BLaER1 treated with 17β-estradiol and CSF1 and Interleukin-3, amounts not matched to agents 10 nM and 100 nM (cell line): ENCODE measurements around the gene DIPK1A.

Experiments
- H3K27ac ChIP-seq, 11 experiments: shearing (Covaris generic); formaldehyde crosslinking; 2 replicates each; pipeline ENCODE4 v1.8.1; 2022
- H3K27me3 ChIP-seq, 11 experiments: shearing (Covaris generic); formaldehyde crosslinking; 2 replicates each; pipeline ENCODE4 v1.8.1; 2022
- H3K36me3 ChIP-seq, 11 experiments: shearing (Covaris generic); formaldehyde crosslinking; 2 replicates each; pipeline ENCODE4 v1.8.1; 2022
- H3K4me1 ChIP-seq, 10 experiments: shearing (Covaris generic); formaldehyde crosslinking; 2 replicates each; pipeline ENCODE4 v1.8.1; 2022
- H3K4me2 ChIP-seq, 11 experiments: shearing (Covaris generic); formaldehyde crosslinking; 2 replicates each; pipeline ENCODE4 v1.8.1; 2022
- H3K4me3 ChIP-seq, 10 experiments: shearing (Covaris generic); formaldehyde crosslinking; 2 replicates each; pipeline ENCODE4 v1.8.1; 2022
- H3K9ac ChIP-seq, 11 experiments: shearing (Covaris generic); formaldehyde crosslinking; 2 replicates each; pipeline ENCODE4 v1.8.1; 2022
- H3K9me3 ChIP-seq, 11 experiments: shearing (Covaris generic); formaldehyde crosslinking; replicated peaks in 1 of 11; 2 replicates each; pipeline ENCODE4 v1.8.1; 2022
- H4K20me1 ChIP-seq, 11 experiments: shearing (Covaris generic); formaldehyde crosslinking; 2 replicates each; pipeline ENCODE4 v1.8.1; 2022
- Cebpa-rat ChIP-seq, 11 experiments: shearing (Covaris generic); IDR thresholded peaks; 2 replicates each; pipeline ENCODE4 v1.8.1; 2022

DIPK1A gene

DNA sequence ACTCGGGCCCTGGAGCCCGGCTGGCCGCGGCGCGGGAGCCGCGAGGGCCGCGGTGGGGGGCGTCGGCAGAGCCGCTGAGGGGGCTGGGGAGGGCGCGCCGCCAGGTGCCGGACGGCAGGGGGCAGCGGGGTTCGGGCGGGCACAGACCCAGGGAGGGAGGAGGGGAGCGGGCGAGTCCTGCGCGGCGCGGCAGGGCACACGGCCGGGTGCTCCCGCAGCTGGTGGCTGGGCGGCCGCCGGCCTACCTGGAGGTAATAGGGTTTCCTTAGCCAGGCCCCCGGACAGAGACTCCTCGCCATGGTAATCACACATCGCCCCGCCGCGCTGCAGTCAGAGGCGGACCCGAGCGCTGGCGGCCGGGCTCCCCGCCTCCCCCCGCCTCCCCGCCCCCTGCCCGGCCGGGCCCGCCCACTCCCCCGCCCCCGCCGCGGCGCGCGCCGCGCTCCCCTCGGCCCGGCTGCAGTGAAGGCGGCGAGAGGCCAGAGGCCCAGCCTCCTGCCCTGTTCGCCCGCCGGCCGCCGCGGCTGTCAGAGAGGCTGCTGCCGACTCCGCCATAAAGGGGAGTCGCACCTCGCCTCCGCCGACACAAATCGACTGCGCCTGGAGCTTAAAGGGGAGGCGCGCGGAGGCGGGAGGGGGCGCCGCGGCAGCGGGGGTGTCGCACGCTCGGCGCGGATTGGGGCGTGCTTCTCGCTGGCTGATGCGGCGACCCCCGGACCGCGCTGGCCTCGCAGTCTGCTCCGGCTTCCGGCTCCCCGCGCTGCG, at the start of gene DIPK1A:
Gene DIPK1A (minus strand): TSS at position 332 of the 765 bp plus-strand sequence. CDS start 33 bp downstream, at position 299.
- peaks cover 0 to 4% (median 0%) of the 10 kb centered on the region in 11 experiments; a peak in 1 of 22 replicates for H3K27me3 ChIP-seq
- peak within 1 kb of the TSS; percentile 71 to 82 (median 76) for H3K4me3 ChIP-seq
- H3K4me1 ChIP-seq, result peaks cover 24 to 35% (median 31%) of the 10 kb centered on the region in 10 experiments
- H3K9ac ChIP-seq, result peak within 1 kb of the TSS; percentile 84 to 93 (median 90)
- no peaks in the 10 kb centered on the region for H3K9me3 ChIP-seq
- H4K20me1 ChIP-seq, result 0 out of 22 replicates have a peak, but pooled peaks cover 0 to 5% (median 0%) of the 10 kb centered on the region in 11 experiments
- no peaks in the 10 kb centered on the region for H3K36me3 ChIP-seq
- peak within 1 kb of the TSS; percentile 85 to 97 (median 93) for H3K4me2 ChIP-seq
- no peak for TF ChIP-seq Cebpa-rat (IDR thresholded peaks at IDR 0.05)
- peak within 1 kb of the TSS; percentile 65 to 94 (median 89) for H3K27ac ChIP-seq

DNA sequence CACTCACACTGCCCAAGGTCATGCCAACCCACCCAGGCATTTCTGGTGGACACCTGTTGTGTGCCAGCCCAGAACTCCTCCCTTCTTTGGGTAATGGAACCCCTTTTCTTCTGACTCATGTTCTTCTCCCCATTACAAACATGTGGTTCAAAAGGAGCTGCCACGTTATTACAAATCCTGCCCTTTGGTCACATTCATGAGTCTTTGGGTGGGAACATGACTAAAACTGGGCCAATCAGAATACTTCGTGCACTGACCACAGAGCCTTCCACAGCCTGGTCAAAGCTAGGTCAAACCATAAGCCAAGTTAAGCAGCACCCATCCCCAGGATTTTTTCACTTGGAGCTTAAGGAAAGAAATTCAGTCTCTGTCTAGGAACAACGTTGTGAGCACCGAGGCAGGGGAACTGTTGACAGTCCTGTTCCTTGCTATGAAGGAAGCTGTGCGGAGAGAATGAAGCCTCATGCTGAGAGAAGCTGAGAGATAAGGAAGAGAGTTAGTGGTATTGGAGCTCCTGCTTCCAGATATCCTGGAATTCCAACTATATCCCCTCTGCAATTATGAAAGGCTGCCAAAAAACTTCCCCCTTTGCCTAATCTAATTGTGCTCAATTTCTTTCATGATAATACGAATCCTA, 46.8 kb upstream of the DIPK1A start:
- no peaks in the 10 kb centered on the region for H3K9me3 ChIP-seq
- H3K4me1 ChIP-seq, result peaks cover 9 to 35% (median 21%) of the 10 kb centered on the region in 10 experiments
- H3K4me3 ChIP-seq, result no peak overlapping the region
- H3K36me3 ChIP-seq, result no peaks in the 10 kb centered on the region
- H3K4me2 ChIP-seq, result no peak overlapping the region
- H4K20me1 ChIP-seq, result no peaks in the 10 kb centered on the region
- no peaks in the 10 kb centered on the region for H3K27me3 ChIP-seq
- no peak overlapping the region for H3K27ac ChIP-seq
- no peak overlapping the region for H3K9ac ChIP-seq
- no peak for TF ChIP-seq Cebpa-rat (IDR thresholded peaks at IDR 0.05)

DNA sequence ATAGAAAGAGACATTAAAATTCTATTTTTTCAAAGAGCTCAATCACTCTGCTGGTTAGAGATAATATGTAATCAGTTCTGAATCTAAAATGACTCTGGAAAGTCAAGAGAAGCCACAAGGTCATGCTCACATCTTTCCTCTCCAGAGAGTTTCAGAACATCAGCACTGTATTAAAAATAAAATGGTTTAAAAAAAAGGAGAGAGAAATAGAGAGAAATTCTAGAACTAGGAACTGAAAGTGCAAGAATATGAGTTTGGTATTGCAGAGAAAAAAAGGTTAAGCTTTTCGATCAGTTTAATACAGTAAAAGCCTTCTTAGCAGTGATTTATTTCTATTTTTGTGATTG, 44.0 kb upstream of the DIPK1A start:
- Histone ChIP-seq H3K36me3 (no peaks in the 10 kb centered on the region), H3K4me3 (no peak overlapping the region), H3K9me3 (no peaks in the 10 kb centered on the region), H3K4me1 (peaks cover 9 to 24% (median 20%) of the 10 kb centered on the region in 10 experiments), H3K27me3 (no peaks in the 10 kb centered on the region), H3K4me2 (peak overlapping the region; percentile 18 to 62 (median 41); a peak in 19 of 22 replicates), H3K27ac (no peak overlapping the region), H3K9ac (no peak overlapping the region), H4K20me1 (no peaks in the 10 kb centered on the region)
- TF ChIP-seq Cebpa-rat (IDR thresholded peaks at IDR 0.05), result no peak

DNA sequence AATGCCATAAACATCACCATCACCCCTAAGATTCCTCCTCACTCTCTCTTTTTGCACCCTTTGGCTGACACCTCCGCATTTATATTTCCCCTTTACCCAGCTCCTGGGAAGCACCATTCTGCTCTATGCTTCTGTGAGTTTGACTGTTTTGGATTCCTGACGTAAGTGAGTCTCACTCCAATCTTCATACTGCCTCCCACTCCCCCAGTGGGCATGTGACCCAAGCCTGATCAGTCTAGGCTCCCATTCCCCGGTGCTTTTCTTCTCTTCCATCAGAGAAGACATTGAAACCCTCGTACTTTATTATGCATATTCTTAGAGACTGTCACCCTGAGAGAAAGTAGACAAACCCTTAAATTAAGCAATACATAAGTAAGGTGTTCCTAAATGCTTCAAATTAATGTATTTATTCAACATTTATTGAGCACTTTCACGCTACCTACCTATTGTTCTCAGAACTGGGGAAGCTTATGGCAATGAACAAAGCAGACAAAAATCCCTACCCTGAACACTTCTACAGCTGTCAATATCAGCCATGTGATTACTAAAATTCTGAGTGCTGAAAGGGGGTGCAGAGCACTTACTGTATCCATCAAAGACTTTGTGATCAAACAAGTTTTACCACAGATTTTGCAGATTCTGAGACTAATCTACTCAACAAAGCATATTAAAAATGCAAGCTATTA, 43.4 kb upstream of the DIPK1A start:
- Histone ChIP-seq H3K27me3 (no peaks in the 10 kb centered on the region), H3K4me2 (peak overlapping the region; percentile 18 to 62 (median 41); a peak in 19 of 22 replicates), H3K9ac (no peak overlapping the region), H3K9me3 (no peaks in the 10 kb centered on the region), H4K20me1 (no peaks in the 10 kb centered on the region), H3K4me1 (peaks cover 9 to 24% (median 20%) of the 10 kb centered on the region in 10 experiments), H3K4me3 (no peak overlapping the region), H3K27ac (no peak overlapping the region), H3K36me3 (no peaks in the 10 kb centered on the region)
- TF ChIP-seq Cebpa-rat (IDR thresholded peaks at IDR 0.05), result no peak

DNA sequence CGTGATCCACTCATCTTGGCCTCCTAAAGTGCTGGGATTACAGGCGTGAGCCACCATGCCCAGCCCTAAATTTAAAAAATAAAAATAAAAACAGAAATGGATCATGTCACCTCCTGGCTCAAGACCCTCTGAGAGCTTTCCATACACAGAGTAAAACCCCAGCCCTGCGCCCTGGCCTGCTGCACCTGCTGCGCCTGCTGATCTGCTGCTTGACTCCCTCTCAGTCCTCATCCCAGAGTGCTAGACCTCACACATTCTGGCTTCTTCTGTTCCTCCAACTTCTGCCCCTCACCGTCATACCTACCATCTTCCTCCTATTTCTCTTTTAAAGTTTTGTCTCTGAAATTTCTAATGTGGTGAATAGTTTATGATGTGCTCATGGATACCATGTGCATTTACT, 42.7 kb upstream of the DIPK1A start:
- H3K4me2 ChIP-seq, result peak overlapping the region in 3 of 11 experiments; percentile 41 to 57 (median 44); a peak in 3 of 22 replicates
- no peaks in the 10 kb centered on the region for H3K36me3 ChIP-seq
- TF ChIP-seq Cebpa-rat (IDR thresholded peaks at IDR 0.05), result no peak
- H3K9me3 ChIP-seq, result no peaks in the 10 kb centered on the region
- H3K4me1 ChIP-seq, result peaks cover 9 to 24% (median 20%) of the 10 kb centered on the region in 10 experiments
- no peak overlapping the region for H3K9ac ChIP-seq
- no peak overlapping the region for H3K27ac ChIP-seq
- H4K20me1 ChIP-seq, result no peaks in the 10 kb centered on the region
- H3K27me3 ChIP-seq, result no peaks in the 10 kb centered on the region
- no peak overlapping the region for H3K4me3 ChIP-seq

DNA sequence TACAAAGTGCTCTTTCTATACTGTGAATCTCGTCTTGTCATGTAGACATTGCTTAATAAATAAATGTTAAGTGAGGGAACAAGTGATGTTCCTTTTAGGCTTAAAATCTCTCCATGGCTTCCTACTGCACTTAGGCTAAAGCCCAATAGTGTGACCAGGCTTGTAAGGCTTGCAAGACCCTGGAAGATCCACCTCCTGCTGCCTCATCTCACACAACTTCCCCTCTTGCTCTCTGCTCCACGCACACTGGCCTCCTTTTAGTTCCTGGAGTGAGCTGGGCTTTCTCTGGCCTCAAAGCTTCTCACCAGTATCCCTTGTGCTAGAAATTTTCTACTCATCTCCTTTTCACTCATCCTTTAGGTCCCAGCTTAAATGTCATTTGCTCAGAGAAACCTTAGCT, 41.5 kb upstream of the DIPK1A start:
- Histone ChIP-seq H3K27ac (no peak overlapping the region), H3K36me3 (no peaks in the 10 kb centered on the region), H3K4me2 (0 out of 22 replicates have a peak overlapping the region, but pooled peaks of 1 of the 11 experiments have one; percentile 6), H3K27me3 (no peaks in the 10 kb centered on the region), H3K9me3 (no peaks in the 10 kb centered on the region), H3K4me3 (no peak overlapping the region), H4K20me1 (no peaks in the 10 kb centered on the region), H3K4me1 (peaks cover 9 to 24% (median 20%) of the 10 kb centered on the region in 10 experiments), H3K9ac (no peak overlapping the region)
- TF ChIP-seq Cebpa-rat (IDR thresholded peaks at IDR 0.05), result no peak

DNA sequence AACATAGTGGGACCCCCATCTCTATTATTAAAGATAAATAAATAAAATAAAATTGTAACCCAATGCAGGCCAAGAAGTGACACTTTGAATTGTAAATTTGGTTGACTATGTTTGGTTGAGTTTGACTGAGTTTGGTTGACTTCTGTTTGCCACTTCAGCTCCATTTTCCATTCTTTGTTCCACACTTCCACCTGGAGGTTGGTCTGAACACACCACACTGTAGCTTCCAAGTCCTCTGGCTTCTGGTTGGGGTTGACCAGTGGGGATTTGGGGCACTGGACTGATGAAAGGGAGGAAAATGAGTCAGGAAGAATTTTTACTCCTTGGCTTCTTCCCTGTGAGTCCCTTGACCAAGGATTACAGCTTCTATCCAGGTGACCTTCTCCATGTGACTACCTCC, 40.6 kb upstream of the DIPK1A start:
- Histone ChIP-seq H3K27me3 (no peaks in the 10 kb centered on the region), H3K9ac (no peak overlapping the region), H3K27ac (no peak overlapping the region), H3K4me3 (no peak overlapping the region), H3K4me2 (no peak overlapping the region), H4K20me1 (no peaks in the 10 kb centered on the region), H3K4me1 (peaks cover 9 to 24% (median 20%) of the 10 kb centered on the region in 10 experiments), H3K9me3 (no peaks in the 10 kb centered on the region), H3K36me3 (no peaks in the 10 kb centered on the region)
- no peak for TF ChIP-seq Cebpa-rat (IDR thresholded peaks at IDR 0.05)

DNA sequence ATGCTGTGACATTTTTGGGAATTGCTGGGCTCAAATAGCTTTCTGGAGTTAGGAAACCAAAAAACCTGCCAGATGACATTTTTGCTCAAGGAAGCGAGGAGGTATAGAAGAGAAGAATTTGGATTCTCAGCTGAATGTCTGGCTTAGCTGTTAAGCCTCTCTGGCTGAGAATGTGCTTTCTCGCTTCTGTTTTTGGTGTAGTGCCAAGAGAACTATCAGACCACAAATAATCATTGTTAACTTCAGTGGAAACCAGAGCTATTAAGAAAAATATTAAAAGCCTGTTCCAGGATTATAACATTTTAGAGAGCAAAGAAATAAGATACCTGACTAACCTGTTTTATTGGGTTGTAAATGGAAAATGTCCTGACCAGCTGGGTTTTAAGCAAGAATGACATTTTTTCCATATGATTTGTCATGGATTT, 39.5 kb upstream of the DIPK1A start:
- Histone ChIP-seq H3K4me1 (peaks cover 9 to 21% (median 18%) of the 10 kb centered on the region in 10 experiments), H4K20me1 (no peaks in the 10 kb centered on the region), H3K27ac (no peak overlapping the region), H3K4me3 (no peak overlapping the region), H3K4me2 (no peak overlapping the region), H3K27me3 (no peaks in the 10 kb centered on the region), H3K36me3 (no peaks in the 10 kb centered on the region), H3K9ac (no peak overlapping the region), H3K9me3 (no peaks in the 10 kb centered on the region)
- TF ChIP-seq Cebpa-rat (IDR thresholded peaks at IDR 0.05), result no peak

DNA sequence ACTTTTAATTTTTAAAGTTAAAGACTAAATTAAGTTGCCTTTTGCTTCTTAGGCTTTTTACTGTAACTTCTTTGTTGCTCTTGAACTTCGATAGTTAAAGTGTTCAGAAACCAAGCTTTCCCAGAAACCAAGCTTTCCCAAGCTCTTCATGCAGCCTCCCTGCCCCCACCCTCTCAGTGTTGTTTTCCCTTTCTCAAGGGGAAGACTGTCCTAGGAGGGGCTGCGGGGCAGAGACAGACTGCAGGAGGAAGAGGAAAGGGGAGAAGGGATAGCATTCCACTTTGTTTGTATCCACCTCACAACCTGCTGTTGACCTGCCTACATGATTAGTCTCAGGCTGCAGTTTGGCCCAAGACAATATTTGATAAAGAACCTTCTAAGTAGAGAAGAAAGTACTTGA, 39.0 kb upstream of the DIPK1A start:
- no peaks in the 10 kb centered on the region for H3K36me3 ChIP-seq
- H3K27ac ChIP-seq, result no peak overlapping the region
- H3K9ac ChIP-seq, result no peak overlapping the region
- H4K20me1 ChIP-seq, result no peaks in the 10 kb centered on the region
- no peaks in the 10 kb centered on the region for H3K27me3 ChIP-seq
- no peak overlapping the region for H3K4me2 ChIP-seq
- H3K9me3 ChIP-seq, result no peaks in the 10 kb centered on the region
- H3K4me1 ChIP-seq, result peaks cover 9 to 21% (median 14%) of the 10 kb centered on the region in 10 experiments
- H3K4me3 ChIP-seq, result no peak overlapping the region
- TF ChIP-seq Cebpa-rat (IDR thresholded peaks at IDR 0.05), result no peak
